ENCODE data around the gene NDUFB2.

GRCh38 chr7:140678081-140678815 lies 18.3 kb upstream of the NDUFB2 start:
- TF ChIP-seq, protein P1, sequence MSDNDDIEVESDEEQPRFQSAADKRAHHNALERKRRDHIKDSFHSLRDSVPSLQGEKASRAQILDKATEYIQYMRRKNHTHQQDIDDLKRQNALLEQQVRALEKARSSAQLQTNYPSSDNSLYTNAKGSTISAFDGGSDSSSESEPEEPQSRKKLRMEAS (IDR thresholded peaks at IDR 0.05): no peak
- TF ChIP-seq YY1 (IDR thresholded peaks at IDR 0.05; ENCODE audit: insufficient read depth, insufficient replicate concordance, low read depth, low read length) (no peak), REST (IDR thresholded peaks at IDR 0.05; ENCODE audit: borderline replicate concordance in 1 of 2, low read depth in 1 of 2, low read length in 2 of 2) (no peak), SETDB1 (CRISPR knock-in tag; IDR thresholded peaks at IDR 0.05; ENCODE audit: borderline replicate concordance) (no peak), KAT8 (CRISPR knock-in tag; IDR thresholded peaks at IDR 0.05) (no peak), POLR2A (IDR thresholded peaks at IDR 0.05; ENCODE audit: insufficient read depth in 1 of 2, low read depth in 2 of 2, low read length in 2 of 2) (no peak), ZBTB7A (CRISPR knock-in tag; IDR thresholded peaks at IDR 0.05) (no peak), GABPA (IDR thresholded peaks at IDR 0.05; ENCODE audit: low read depth, low read length) (no peak), GABPA (CRISPR knock-in tag; IDR thresholded peaks at IDR 0.05; ENCODE audit: low read depth) (no peak), UBTF (CRISPR knock-in tag; IDR thresholded peaks at IDR 0.05) (no peak)
- TF ChIP-seq, protein P2, sequence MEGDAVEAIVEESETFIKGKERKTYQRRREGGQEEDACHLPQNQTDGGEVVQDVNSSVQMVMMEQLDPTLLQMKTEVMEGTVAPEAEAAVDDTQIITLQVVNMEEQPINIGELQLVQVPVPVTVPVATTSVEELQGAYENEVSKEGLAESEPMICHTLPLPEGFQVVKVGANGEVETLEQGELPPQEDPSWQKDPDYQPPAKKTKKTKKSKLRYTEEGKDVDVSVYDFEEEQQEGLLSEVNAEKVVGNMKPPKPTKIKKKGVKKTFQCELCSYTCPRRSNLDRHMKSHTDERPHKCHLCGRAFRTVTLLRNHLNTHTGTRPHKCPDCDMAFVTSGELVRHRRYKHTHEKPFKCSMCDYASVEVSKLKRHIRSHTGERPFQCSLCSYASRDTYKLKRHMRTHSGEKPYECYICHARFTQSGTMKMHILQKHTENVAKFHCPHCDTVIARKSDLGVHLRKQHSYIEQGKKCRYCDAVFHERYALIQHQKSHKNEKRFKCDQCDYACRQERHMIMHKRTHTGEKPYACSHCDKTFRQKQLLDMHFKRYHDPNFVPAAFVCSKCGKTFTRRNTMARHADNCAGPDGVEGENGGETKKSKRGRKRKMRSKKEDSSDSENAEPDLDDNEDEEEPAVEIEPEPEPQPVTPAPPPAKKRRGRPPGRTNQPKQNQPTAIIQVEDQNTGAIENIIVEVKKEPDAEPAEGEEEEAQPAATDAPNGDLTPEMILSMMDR (CRISPR knock-in tag; IDR thresholded peaks at IDR 0.05): no peak
